GM12864 (cell line): ENCODE results near the gene AKAP12.

Source experiments
- DNase-seq: peaks from one replicate; pipeline ENCODE4 v3.0.0-alpha.2; 2011; ENCODE audit warnings: low read depth
- H3K4me3 ChIP-seq: 2 replicates; pipeline ENCODE4 v1.5.1; 2011; ENCODE audit warnings: mild to moderate bottlenecking, low read depth, low read length, control low read depth
- CTCF ChIP-seq: IDR thresholded peaks from 2 replicates; pipeline ENCODE4 v1.5.1; 2011; ENCODE audit warnings: low read depth, mild to moderate bottlenecking, moderate library complexity, low read length, control low read depth, inconsistent platforms; ENCODE audit errors: missing control alignments

Gene AKAP12

GRCh38 chr6:151209071-151209831 lies 30.5 kb upstream of the AKAP12 start:
- DNase-seq = no peak
- H3K4me3 ChIP-seq = no peak overlapping the region
- no peak for TF ChIP-seq CTCF

GRCh38 chr6:151211075-151211474 lies 28.7 kb upstream of the AKAP12 start:
- no peak for DNase-seq
- no peak for TF ChIP-seq CTCF

DNA sequence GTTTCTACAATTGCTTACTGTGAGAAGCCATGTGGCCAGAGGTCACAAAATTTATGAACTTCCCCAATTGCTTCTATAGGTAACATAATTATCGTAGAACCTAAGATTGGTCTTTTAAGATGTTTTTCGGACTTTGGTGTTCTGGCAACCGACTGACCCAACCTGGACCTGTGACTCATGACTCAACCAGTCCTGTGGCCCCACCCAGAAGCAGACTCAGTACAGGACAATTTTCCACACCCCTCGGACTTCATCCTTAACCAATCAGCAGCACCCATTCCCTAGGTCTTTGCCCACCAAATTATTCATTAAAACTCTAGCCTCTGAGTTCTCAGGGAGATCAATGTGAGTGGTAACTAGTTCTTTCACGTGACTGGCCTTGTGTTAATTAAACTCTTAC lies 26.4 kb upstream of the AKAP12 start:
- no peak for DNase-seq
- TF ChIP-seq CTCF = no peak
- H3K4me3 ChIP-seq = no peak overlapping the region

More at GRCh38 chr6:151211075-151211474, 28.7 kb upstream of the AKAP12 start:
- no peak overlapping the region for H3K4me3 ChIP-seq

- no peak for DNase-seq
- H3K4me3 ChIP-seq = no peak overlapping the region
- TF ChIP-seq CTCF = no peak
Measured at GRCh38 chr6:151215999-151216398, 23.8 kb upstream of the AKAP12 start.

- TF ChIP-seq CTCF = no peak
- DNase-seq = no peak
- H3K4me3 ChIP-seq = no peak overlapping the region
Measured at GRCh38 chr6:151216804-151217203, 23.0 kb upstream of the AKAP12 start.

DNA sequence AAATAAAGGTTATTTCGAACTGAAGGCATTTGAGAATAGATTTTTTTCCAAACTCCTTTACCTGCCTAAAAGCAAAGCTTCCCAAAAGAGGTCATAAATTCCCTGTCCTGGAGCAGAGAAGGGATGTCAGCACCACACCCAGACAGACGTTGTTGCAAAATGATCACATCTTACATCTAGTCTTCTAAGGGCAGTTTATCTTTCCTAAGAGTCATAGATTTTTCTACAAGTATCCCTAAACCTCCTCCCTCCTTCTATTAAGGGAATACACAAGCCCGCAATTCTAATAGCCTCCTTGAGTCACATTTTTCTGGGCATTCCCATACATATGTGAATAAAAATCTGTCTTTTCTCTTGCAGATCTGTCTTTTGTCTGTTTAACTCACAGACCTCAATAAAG lies 20.6 kb upstream of the AKAP12 start:
- no peak for DNase-seq
- H3K4me3 ChIP-seq = no peak overlapping the region
- no peak for TF ChIP-seq CTCF

DNA sequence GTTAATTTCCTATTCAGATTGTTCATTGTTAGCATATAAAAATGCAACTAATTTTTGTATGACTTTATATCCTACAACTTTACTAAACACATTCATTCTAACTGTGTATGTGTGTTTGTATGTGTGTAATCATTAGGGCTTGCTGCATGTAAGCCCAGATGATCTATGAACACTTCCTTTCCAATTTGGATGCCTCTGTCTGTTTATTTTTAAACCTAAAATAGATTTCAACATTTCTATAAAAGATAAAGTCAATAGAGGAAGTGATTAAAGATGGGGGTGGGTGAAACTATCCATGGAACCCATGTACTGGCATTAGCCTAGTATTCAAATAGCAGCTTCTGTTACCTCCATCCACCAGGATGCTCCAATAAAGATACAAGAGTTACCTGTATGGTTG lies 15.7 kb upstream of the AKAP12 start:
- no peak overlapping the region for H3K4me3 ChIP-seq
- TF ChIP-seq CTCF = no peak
- DNase-seq = no peak
